HepG2 (cell line): Measurements from ENCODE around the gene MAN1A1. TPM values are rescaled to one million over a fixed set of nuclear protein-coding genes. Genes with fewer than 3 reads are reported as not detected.

ENCODE experiments used
- DMAP1 ChIP-seq: IDR thresholded peaks from 2 replicates; pipeline ENCODE4 v1.6.1; 2016
- DNMT1 ChIP-seq: sonication (generic); formaldehyde crosslinking; IDR thresholded peaks from 2 replicates; pipeline ENCODE4 v1.5.1; 2020; ENCODE audit warnings: mild to moderate bottlenecking, missing genetic modification reagents
- ESRRA ChIP-seq: sonication (generic); formaldehyde crosslinking; IDR thresholded peaks from 2 replicates; pipeline ENCODE4 v1.5.1; 2020; ENCODE audit warnings: mild to moderate bottlenecking, low read depth, missing genetic modification reagents
- FOXO1 ChIP-seq: sonication (generic); formaldehyde crosslinking; IDR thresholded peaks from 2 replicates; pipeline ENCODE4 v1.4.0; 2020; ENCODE audit warnings: missing genetic modification reagents
- FOXP1 ChIP-seq, 2 experiments: fragments of 450-650 bp in 1 of 2; IDR thresholded peaks; 2 replicates each; pipeline ENCODE4 v1.6.1; 2017 to 2018; ENCODE audit warnings: antibody characterized with exemption in 1 of 2
- HOXA5 ChIP-seq: sonication (generic); formaldehyde crosslinking; IDR thresholded peaks from 2 replicates; pipeline ENCODE4 v1.4.0; 2020; ENCODE audit warnings: missing genetic modification reagents
- KAT8 ChIP-seq: IDR thresholded peaks from 2 replicates; pipeline ENCODE4 v1.6.1; 2016; ENCODE audit warnings: missing genetic modification reagents, missing compliant biosample characterization
- KLF13 ChIP-seq: sonication (generic); formaldehyde crosslinking; IDR thresholded peaks from 2 replicates; pipeline ENCODE4 v1.4.0; 2020; ENCODE audit warnings: mild to moderate bottlenecking, missing genetic modification reagents
- RFX3 ChIP-seq: IDR thresholded peaks from 2 replicates; pipeline ENCODE4 v1.6.1; 2016; ENCODE audit warnings: missing biosample characterization, missing genetic modification reagents
- SAP130 ChIP-seq: IDR thresholded peaks from 2 replicates; pipeline ENCODE4 v1.6.1; 2016; ENCODE audit warnings: low read depth
- SATB2 ChIP-seq: sonication (generic); formaldehyde crosslinking; IDR thresholded peaks from 2 replicates; pipeline ENCODE4 v1.5.0; 2020; ENCODE audit warnings: missing genetic modification reagents
- SP1 ChIP-seq, 2 experiments: fragments of 450-650 bp in 1 of 2; sonication (generic) in 1 of 2; formaldehyde crosslinking in 1 of 2; IDR thresholded peaks; 2 replicates each; pipeline versions ENCODE4 v1.4.0 to v1.6.1; 2016 to 2020; ENCODE audit warnings: missing genetic modification reagents in 1 of 2
- WIZ ChIP-seq: sonication (generic); formaldehyde crosslinking; IDR thresholded peaks from 2 replicates; pipeline ENCODE4 v1.5.1; 2020; ENCODE audit warnings: mild to moderate bottlenecking, missing genetic modification reagents
- YEATS4 ChIP-seq: sonication (generic); formaldehyde crosslinking; IDR thresholded peaks from 2 replicates; pipeline ENCODE4 v1.4.0; 2020; ENCODE audit warnings: missing genetic modification reagents, borderline replicate concordance
- ZMYM3 ChIP-seq: sonication (generic); formaldehyde crosslinking; IDR thresholded peaks from 2 replicates; pipeline ENCODE4 v1.5.1; 2020; ENCODE audit warnings: mild to moderate bottlenecking, missing genetic modification reagents
- ZNF672 ChIP-seq: sonication (generic); formaldehyde crosslinking; IDR thresholded peaks from 2 replicates; pipeline ENCODE4 v1.8.1; 2022; ENCODE audit warnings: missing genetic modification reagents
- polyA plus RNA-seq, 8 experiments: library from polyadenylated mRNA; depleted of rRNA in 3 of 8; stranded (reverse) in 7 of 8; unstranded in 1 of 8; fragments of >200 nt; fragmentation: Illumina TruSeq in 4 of 8; extraction: Trizol in 4 of 8; gene quantifications; 2 replicates each; pipeline versions ENCODE4 v1.2.1 to v1.2.3, GENCODE V29; 2011 to 2016; ENCODE audit warnings: low read depth in 4 of 8, missing spikeins in 1 of 8, mixed read lengths in 1 of 8; ENCODE audit not compliant: insufficient read depth in 1 of 8
- total RNA-seq, 5 experiments: library from RNA; depleted of rRNA; stranded (reverse); fragments of >200 nt; fragmentation: Illumina TruSeq; extraction: Trizol; gene quantifications; 2 replicates each; pipeline ENCODE4 v1.2.3, GENCODE V29; 2016; ENCODE audit warnings: low read depth in 1 of 5
- TF ChIP-seq, protein P1 (sequence below): sonication (generic); formaldehyde crosslinking; IDR thresholded peaks from 2 replicates; pipeline ENCODE4 v1.4.0; 2020; ENCODE audit warnings: missing genetic modification reagents, borderline replicate concordance
- TF ChIP-seq, protein P2 (sequence below): sonication (generic); formaldehyde crosslinking; IDR thresholded peaks from 2 replicates; pipeline ENCODE4 v1.8.1; 2022; ENCODE audit warnings: mild to moderate bottlenecking, missing genetic modification reagents
- TF ChIP-seq, protein P3 (sequence below): sonication (generic); formaldehyde crosslinking; IDR thresholded peaks from 2 replicates; pipeline ENCODE4 v1.4.0; 2020; ENCODE audit warnings: missing genetic modification reagents
- TF ChIP-seq, protein P4 (sequence below): sonication (generic); formaldehyde crosslinking; IDR thresholded peaks from 2 replicates; pipeline ENCODE4 v1.8.0; 2022; ENCODE audit warnings: mild to moderate bottlenecking, missing genetic modification reagents, moderate library complexity

The MAN1A1 gene
- total and polyA plus RNA-seq, 2 of the 13 experiments (the other 11 are each of a cell fraction or from before 2014, with no cell fraction given), result 156 to 236 TPM

DNA sequence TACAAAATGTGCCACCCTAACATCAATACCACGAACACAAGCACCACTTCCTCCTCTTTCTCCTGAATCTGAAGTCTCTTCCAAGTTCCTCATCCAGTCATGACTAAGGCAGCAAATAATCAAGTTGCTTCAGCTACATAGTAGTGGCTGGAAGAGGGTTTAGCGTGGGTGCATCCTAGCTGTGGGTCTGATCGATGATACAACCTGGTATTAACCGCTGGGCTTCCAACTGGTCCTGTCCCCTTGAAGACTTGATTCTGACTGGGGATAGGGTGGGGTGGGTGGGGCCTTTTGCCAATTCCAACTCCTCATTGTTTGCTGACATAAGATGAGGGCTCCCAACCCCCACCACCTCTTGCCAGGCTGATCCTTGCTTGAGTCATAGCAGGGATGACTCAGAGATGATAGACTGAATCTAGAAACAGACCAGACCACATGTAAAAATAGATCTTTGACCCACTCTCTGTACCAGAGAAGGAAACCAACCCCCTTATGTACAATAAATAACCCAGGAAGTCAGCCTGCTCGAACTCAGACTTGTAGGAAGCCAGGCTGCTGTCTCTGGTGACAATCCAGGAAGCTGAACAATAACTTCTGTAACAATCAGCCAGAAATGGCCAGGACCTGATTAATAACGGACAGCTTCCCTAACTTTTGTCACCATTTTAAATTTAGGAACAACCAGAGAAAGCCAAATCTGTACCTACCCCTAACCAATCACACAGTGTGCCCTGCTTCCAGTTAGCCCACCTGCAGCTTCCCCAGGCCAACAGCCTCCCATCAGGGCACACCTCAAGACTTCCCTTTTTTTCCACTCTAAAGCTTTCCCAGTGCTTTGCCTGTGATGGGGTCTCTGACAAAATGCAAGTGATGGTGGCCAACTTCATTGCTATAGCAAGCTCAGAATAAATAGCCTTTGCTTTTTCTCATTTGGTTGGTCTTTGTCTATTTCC lies 202.2 kb downstream of the MAN1A1 start (continued):
- TF ChIP-seq SATB2 (0 out of 2 replicates have a peak, but pooled peaks have one; percentile 48), YEATS4 (CRISPR knock-in tag) (no peak), SP1 (IDR thresholded peaks at IDR 0.05) (no peak), SP1 (CRISPR knock-in tag; IDR thresholded peaks at IDR 0.05) (0 out of 2 replicates have a peak, but pooled peaks have one; percentile 21), ZNF672 (CRISPR knock-in tag) (no peak), DNMT1 (CRISPR knock-in tag) (no peak), FOXP1 (IDR thresholded peaks at IDR 0.05) (no peak), FOXP1 (CRISPR knock-in tag; IDR thresholded peaks at IDR 0.05) (peak; percentile 56; the same call in 1 of the 2 replicates), SAP130 (CRISPR knock-in tag) (peak; percentile 66), RFX3 (CRISPR knock-in tag) (no peak), ESRRA (CRISPR knock-in tag) (no peak), KLF13 (no peak), FOXO1 (CRISPR knock-in tag) (peak; percentile 38; the same call in 1 of the 2 replicates), DMAP1 (CRISPR knock-in tag) (peak; percentile 30; the same call in 1 of the 2 replicates), WIZ (no peak), ZMYM3 (CRISPR knock-in tag) (no peak), HOXA5 (no peak), KAT8 (CRISPR knock-in tag) (0 out of 2 replicates have a peak, but pooled peaks have one; percentile 35)
- TF ChIP-seq, protein P1, sequence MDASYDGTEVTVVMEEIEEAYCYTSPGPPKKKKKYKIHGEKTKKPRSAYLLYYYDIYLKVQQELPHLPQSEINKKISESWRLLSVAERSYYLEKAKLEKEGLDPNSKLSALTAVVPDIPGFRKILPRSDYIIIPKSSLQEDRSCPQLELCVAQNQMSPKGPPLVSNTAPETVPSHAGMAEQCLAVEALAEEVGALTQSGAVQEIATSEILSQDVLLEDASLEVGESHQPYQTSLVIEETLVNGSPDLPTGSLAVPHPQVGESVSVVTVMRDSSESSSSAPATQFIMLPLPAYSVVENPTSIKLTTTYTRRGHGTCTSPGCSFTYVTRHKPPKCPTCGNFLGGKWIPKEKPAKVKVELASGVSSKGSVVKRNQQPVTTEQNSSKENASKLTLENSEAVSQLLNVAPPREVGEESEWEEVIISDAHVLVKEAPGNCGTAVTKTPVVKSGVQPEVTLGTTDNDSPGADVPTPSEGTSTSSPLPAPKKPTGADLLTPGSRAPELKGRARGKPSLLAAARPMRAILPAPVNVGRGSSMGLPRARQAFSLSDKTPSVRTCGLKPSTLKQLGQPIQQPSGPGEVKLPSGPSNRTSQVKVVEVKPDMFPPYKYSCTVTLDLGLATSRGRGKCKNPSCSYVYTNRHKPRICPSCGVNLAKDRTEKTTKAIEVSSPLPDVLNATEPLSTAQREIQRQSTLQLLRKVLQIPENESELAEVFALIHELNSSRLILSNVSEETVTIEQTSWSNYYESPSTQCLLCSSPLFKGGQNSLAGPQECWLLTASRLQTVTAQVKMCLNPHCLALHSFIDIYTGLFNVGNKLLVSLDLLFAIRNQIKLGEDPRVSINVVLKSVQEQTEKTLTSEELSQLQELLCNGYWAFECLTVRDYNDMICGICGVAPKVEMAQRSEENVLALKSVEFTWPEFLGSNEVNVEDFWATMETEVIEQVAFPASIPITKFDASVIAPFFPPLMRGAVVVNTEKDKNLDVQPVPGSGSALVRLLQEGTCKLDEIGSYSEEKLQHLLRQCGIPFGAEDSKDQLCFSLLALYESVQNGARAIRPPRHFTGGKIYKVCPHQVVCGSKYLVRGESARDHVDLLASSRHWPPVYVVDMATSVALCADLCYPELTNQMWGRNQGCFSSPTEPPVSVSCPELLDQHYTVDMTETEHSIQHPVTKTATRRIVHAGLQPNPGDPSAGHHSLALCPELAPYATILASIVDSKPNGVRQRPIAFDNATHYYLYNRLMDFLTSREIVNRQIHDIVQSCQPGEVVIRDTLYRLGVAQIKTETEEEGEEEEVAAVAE (CRISPR knock-in tag), result no peak; the same call in 1 of the 2 replicates
- TF ChIP-seq, protein P2, sequence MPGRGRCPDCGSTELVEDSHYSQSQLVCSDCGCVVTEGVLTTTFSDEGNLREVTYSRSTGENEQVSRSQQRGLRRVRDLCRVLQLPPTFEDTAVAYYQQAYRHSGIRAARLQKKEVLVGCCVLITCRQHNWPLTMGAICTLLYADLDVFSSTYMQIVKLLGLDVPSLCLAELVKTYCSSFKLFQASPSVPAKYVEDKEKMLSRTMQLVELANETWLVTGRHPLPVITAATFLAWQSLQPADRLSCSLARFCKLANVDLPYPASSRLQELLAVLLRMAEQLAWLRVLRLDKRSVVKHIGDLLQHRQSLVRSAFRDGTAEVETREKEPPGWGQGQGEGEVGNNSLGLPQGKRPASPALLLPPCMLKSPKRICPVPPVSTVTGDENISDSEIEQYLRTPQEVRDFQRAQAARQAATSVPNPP, result no peak
- TF ChIP-seq, protein P3, sequence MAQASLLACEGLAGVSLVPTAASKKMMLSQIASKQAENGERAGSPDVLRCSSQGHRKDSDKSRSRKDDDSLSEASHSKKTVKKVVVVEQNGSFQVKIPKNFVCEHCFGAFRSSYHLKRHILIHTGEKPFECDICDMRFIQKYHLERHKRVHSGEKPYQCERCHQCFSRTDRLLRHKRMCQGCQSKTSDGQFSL (CRISPR knock-in tag), result no peak
- TF ChIP-seq, protein P4, sequence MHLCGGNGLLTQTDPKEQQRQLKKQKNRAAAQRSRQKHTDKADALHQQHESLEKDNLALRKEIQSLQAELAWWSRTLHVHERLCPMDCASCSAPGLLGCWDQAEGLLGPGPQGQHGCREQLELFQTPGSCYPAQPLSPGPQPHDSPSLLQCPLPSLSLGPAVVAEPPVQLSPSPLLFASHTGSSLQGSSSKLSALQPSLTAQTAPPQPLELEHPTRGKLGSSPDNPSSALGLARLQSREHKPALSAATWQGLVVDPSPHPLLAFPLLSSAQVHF (CRISPR knock-in tag), result no peak
